Measurements from ENCODE around the gene MYO3B.

DNA sequence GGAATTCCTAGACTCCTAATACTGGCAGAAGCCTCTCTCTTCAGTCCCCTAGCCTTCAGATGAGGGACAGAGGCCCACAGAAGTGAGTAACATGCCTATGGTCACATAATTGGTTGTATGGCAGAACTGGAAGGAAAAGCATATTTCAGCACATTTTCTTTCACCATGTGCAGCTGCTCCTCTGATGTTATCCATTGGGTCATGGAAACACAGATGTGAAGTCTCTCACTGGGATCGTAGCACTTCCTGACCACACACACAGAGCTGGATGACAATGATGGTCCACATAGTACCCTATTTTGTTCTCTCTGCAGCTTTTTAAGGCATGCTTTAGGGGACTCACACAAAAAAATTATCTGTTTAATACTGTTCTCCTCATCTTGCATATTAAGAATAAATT is 24.5 kb downstream of the MYO3B start:
- TF ChIP-seq, protein P1, sequence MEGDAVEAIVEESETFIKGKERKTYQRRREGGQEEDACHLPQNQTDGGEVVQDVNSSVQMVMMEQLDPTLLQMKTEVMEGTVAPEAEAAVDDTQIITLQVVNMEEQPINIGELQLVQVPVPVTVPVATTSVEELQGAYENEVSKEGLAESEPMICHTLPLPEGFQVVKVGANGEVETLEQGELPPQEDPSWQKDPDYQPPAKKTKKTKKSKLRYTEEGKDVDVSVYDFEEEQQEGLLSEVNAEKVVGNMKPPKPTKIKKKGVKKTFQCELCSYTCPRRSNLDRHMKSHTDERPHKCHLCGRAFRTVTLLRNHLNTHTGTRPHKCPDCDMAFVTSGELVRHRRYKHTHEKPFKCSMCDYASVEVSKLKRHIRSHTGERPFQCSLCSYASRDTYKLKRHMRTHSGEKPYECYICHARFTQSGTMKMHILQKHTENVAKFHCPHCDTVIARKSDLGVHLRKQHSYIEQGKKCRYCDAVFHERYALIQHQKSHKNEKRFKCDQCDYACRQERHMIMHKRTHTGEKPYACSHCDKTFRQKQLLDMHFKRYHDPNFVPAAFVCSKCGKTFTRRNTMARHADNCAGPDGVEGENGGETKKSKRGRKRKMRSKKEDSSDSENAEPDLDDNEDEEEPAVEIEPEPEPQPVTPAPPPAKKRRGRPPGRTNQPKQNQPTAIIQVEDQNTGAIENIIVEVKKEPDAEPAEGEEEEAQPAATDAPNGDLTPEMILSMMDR (conservative IDR thresholded peaks at IDR 0.05; ENCODE audit: low read length), result no peak
- TF ChIP-seq EZH2phosphoT487 (IDR thresholded peaks at IDR 0.05; ENCODE audit: borderline replicate concordance, low read depth, low read length), result no peak
